IMR-90 (cell line): Measurements from ENCODE around the gene COL15A1. TPM values are rescaled to one million over a fixed set of nuclear protein-coding genes. Genes with fewer than 3 reads are reported as not detected.
A peak's percentile ranks its signal among the peaks of the same experiment; 100 is the strongest.

Experiments
- ATAC-seq: fragments of 200-7000 bp; cut with Tn5 transposase; 2 replicates; pipeline ENCODE4 v1.9.1; 2020; ENCODE audit warnings: low read depth, mild to moderate bottlenecking, moderate library complexity
- BruUV-seq: library from RNA; stranded (reverse); fragments of 400-500 nt; replicated peaks from 2 replicates; lab custom pipeline; 2021; lab: Mats Ljungman, UMichigan
- CTCF ChIA-PET: fragments of 300-600 bp; formaldehyde crosslinking; extraction: SDS; loops from one replicate; lab custom pipeline; 2021; ENCODE audit warnings: antibody characterized with exemption; lab: Yijun Ruan, JAX
- POLR2A ChIA-PET: fragments of 300-600 bp; sonication (Branson Sonifier 250); formaldehyde crosslinking; loops from one replicate; lab custom pipeline; 2022; ENCODE audit warnings: antibody characterized with exemption; ENCODE audit not compliant: unreplicated experiment; lab: Charles Lee
- DNase-seq: peaks from one replicate; pipeline ENCODE4 v3.0.0; 2013
- H2AFZ ChIP-seq: replicated peaks from 2 replicates; pipeline ENCODE3; 2013; ENCODE audit warnings: low read length, mild to moderate bottlenecking; ENCODE audit not compliant: poor library complexity
- H2AK5ac ChIP-seq: 2 replicates; pipeline ENCODE4 v1.6.1; 2013; ENCODE audit warnings: low read depth, low read length, inconsistent platforms
- H2AK9ac ChIP-seq: replicated peaks from 2 replicates; pipeline ENCODE3; 2013; ENCODE audit warnings: mild to moderate bottlenecking, low read depth, low read length, moderate library complexity; ENCODE audit not compliant: poor library complexity
- H2BK120ac ChIP-seq: 2 replicates; pipeline ENCODE4 v1.6.1; 2013; ENCODE audit warnings: low read depth, low read length, inconsistent platforms
- H2BK15ac ChIP-seq: 3 replicates; pipeline ENCODE4 v1.6.1; 2013; ENCODE audit warnings: low read depth, low read length, inconsistent platforms
- H2BK20ac ChIP-seq: 2 replicates; pipeline ENCODE4 v1.6.1; 2013; ENCODE audit warnings: low read depth, mild to moderate bottlenecking, inconsistent platforms, low read length, moderate library complexity
- H2BK5ac ChIP-seq: 2 replicates; pipeline ENCODE4 v1.6.1; 2013; ENCODE audit warnings: mild to moderate bottlenecking, low read depth, low read length, inconsistent platforms; ENCODE audit not compliant: poor library complexity, severe bottlenecking
- H3K14ac ChIP-seq: replicated peaks from 2 replicates; pipeline ENCODE4 v1.6.1; 2013; ENCODE audit warnings: low read depth, low read length, inconsistent platforms
- H3K18ac ChIP-seq: 2 replicates; pipeline ENCODE4 v1.6.1; 2013; ENCODE audit warnings: low read depth, low read length, control low read depth
- H3K23ac ChIP-seq: 2 replicates; pipeline ENCODE4 v1.6.1; 2013; ENCODE audit warnings: low read depth, low read length, inconsistent platforms
- H3K27ac ChIP-seq: 2 replicates; pipeline ENCODE4 v1.5.1; 2013; ENCODE audit warnings: mild to moderate bottlenecking, control low read depth, low read length; ENCODE audit not compliant: insufficient read depth
- H3K27me3 ChIP-seq: 2 replicates; pipeline ENCODE4 v1.6.1; 2013; ENCODE audit warnings: low read length; ENCODE audit not compliant: control insufficient read depth, insufficient read depth
- H3K36me3 ChIP-seq: 2 replicates; pipeline ENCODE4 v1.6.1; 2013; ENCODE audit warnings: low read length, mixed read lengths; ENCODE audit not compliant: control insufficient read depth, insufficient read depth
- H3K4ac ChIP-seq: 2 replicates; pipeline ENCODE4 v1.6.1; 2013; ENCODE audit warnings: low read depth, low read length, inconsistent platforms
- H3K4me1 ChIP-seq: 2 replicates; pipeline ENCODE4 v1.6.1; 2013; ENCODE audit warnings: low read length, mixed read lengths; ENCODE audit not compliant: control insufficient read depth, insufficient read depth
- H3K4me2 ChIP-seq: 2 replicates; pipeline ENCODE4 v1.6.1; 2013; ENCODE audit warnings: low read depth, mild to moderate bottlenecking, control low read depth, low read length, moderate library complexity
- H3K4me3 ChIP-seq: 2 replicates; pipeline ENCODE4 v1.5.1; 2013; ENCODE audit warnings: low read depth, mild to moderate bottlenecking, control low read depth, low read length, moderate library complexity; ENCODE audit not compliant: insufficient read depth
- H3K56ac ChIP-seq: 2 replicates; pipeline ENCODE4 v1.6.1; 2013; ENCODE audit warnings: low read length, inconsistent platforms; ENCODE audit not compliant: insufficient read depth; ENCODE audit errors: extremely low read depth
- H3K79me1 ChIP-seq, 2 experiments: 2 replicates each; pipeline ENCODE4 v1.6.1; 2013; ENCODE audit warnings: low read length in 2 of 2, inconsistent platforms in 1 of 2, low read depth in 1 of 2
- H3K9ac ChIP-seq: 2 replicates; pipeline ENCODE4 v1.6.1; 2013; ENCODE audit warnings: low read depth, low read length, control low read depth
- H3K9me1 ChIP-seq: 2 replicates; pipeline ENCODE4 v1.6.1; 2013; ENCODE audit warnings: low read length, inconsistent platforms; ENCODE audit not compliant: insufficient read depth
- H3K9me3 ChIP-seq: 2 replicates; pipeline ENCODE4 v1.6.1; 2013; ENCODE audit warnings: low read length; ENCODE audit not compliant: control insufficient read depth, insufficient read depth
- H4K20me1 ChIP-seq: 2 replicates; pipeline ENCODE4 v1.6.1; 2013; ENCODE audit warnings: low read length, inconsistent platforms; ENCODE audit not compliant: insufficient read depth
- H4K5ac ChIP-seq: 2 replicates; pipeline ENCODE4 v1.6.1; 2013; ENCODE audit warnings: mild to moderate bottlenecking, low read depth, low read length, control low read depth
- H4K8ac ChIP-seq, 2 experiments: 2 replicates each; pipeline ENCODE4 v1.6.1; 2013; ENCODE audit warnings: low read depth in 2 of 2, low read length in 2 of 2, control low read depth in 1 of 2, inconsistent platforms in 1 of 2
- H4K91ac ChIP-seq: 2 replicates; pipeline ENCODE4 v1.6.1; 2013; ENCODE audit warnings: low read depth, low read length, inconsistent platforms; ENCODE audit not compliant: insufficient read depth
- ELK1 ChIP-seq: fragments of 150-350 bp; IDR thresholded peaks from 2 replicates; pipeline ENCODE4 v1.6.1; 2016; ENCODE audit warnings: low read depth, mild to moderate bottlenecking, low read length, moderate library complexity, borderline replicate concordance
- NFE2L2 ChIP-seq: fragments of 150-350 bp; IDR thresholded peaks from 2 replicates; pipeline ENCODE4 v1.6.1; 2016; ENCODE audit warnings: low read depth, mild to moderate bottlenecking, low read length
- RAD21 ChIP-seq: IDR thresholded peaks from 2 replicates; pipeline ENCODE4 v1.6.1; 2012; ENCODE audit warnings: low read length, improper control_type of control experiment
- SMC3 ChIP-seq: fragments of 150-350 bp; IDR thresholded peaks from 2 replicates; pipeline ENCODE4 v1.6.1; 2016; ENCODE audit warnings: low read depth, mild to moderate bottlenecking, antibody characterized with exemption, low read length, moderate library complexity
- USF2 ChIP-seq: fragments of 150-350 bp; IDR thresholded peaks from 2 replicates; pipeline ENCODE4 v1.6.1; 2017; ENCODE audit warnings: mild to moderate bottlenecking, antibody characterized with exemption, low read length, low read depth
- WGBS, 2 experiments: methylation state at CpG; one replicate each; pipeline versions ENCODE4 v1.1.5 to v1.1.7; 2013; ENCODE audit warnings: missing lambda C conversion rate in 2 of 2; ENCODE audit not compliant: insufficient read length in 1 of 2; ENCODE audit errors: extremely low coverage in 2 of 2; 5-methylcytosine and 5-hydroxymethylcytosine counted together
- dilution Hi-C: fragments of 300-500 bp; cut with HindIII; formaldehyde crosslinking; loops from one replicate; pipeline ENCODE4 v1.14.3; 2018; ENCODE audit warnings: low sequenced_read_pairs; ENCODE audit not compliant: unreplicated experiment
- in situ Hi-C: fragments of 300-500 bp; cut with MboI; formaldehyde crosslinking; loops from 3 replicates; pipeline ENCODE4 v1.14.3; 2019; ENCODE audit warnings: low sequenced_read_pairs, inconsistent platforms, mixed read lengths
- intact Hi-C: fragments of 100-400 bp; cut with micrococcal nuclease; formaldehyde crosslinking; loops from 2 replicates; pipeline ENCODE4 v1.10.0; 2022
- polyA plus RNA-seq, 3 experiments: library from polyadenylated mRNA; depleted of rRNA; stranded (reverse); fragments of >200 nt; gene quantifications; 2 replicates each; pipeline ENCODE4 v1.2.3, GENCODE V29; 2012; ENCODE audit warnings: low replicate concordance in 1 of 3
- total RNA-seq: library from RNA; depleted of rRNA; stranded (reverse); fragments of >200 nt; gene quantifications from 2 replicates; pipeline ENCODE4 v1.2.3, GENCODE V29; 2012

The COL15A1 gene
- total and polyA plus RNA-seq, 2 of the 4 experiments (the other 2 are of a cell fraction) = 2.2 to 3.7 TPM

GRCh38 chr9:98902516-98902915, 41.2 kb upstream of the COL15A1 start:
- intact Hi-C loops = no loop called here
- no TSS peak for BruUV-seq
- POLR2A ChIA-PET = no interaction called here

More at GRCh38 chr9:98902516-98902915, 41.2 kb upstream of the COL15A1 start:
- peaks cover 16% of the 10 kb centered on the region for H3K4me1 ChIP-seq
- H3K4me2 ChIP-seq = no peak overlapping the region
- H3K9me1 ChIP-seq = peaks cover 12% of the 10 kb centered on the region
- peak overlapping the region; percentile 41; the same call in 1 of the 2 replicates for H2BK120ac ChIP-seq
- 0 out of 2 replicates have a peak overlapping the region, but pooled peaks have one; percentile 49 for H2BK20ac ChIP-seq
- H2BK5ac ChIP-seq = no peak overlapping the region
- no peak overlapping the region for H4K5ac ChIP-seq
- no peak overlapping the region for H3K14ac ChIP-seq
- dilution Hi-C loops = no loop called here
- ATAC-seq = no peak
- H4K91ac ChIP-seq = no peak overlapping the region
- no peak overlapping the region for H3K9ac ChIP-seq
- no peak overlapping the region for H3K18ac ChIP-seq
- no CpG with 5 or more reads among the region's 1 CpG for WGBS, 2 experiments
- no peaks in the 10 kb centered on the region for H3K36me3 ChIP-seq
- in situ Hi-C loops = no loop called here
- no peak overlapping the region for H2AFZ ChIP-seq
- 0 out of 2 replicates have a peak overlapping the region, but pooled peaks have one; percentile 48 for H2AK5ac ChIP-seq
- no peak overlapping the region for H2AK9ac ChIP-seq
- TF ChIP-seq SMC3 = no peak
- no peak for TF ChIP-seq USF2
- no peak for TF ChIP-seq ELK1
- no peak for TF ChIP-seq NFE2L2
- no peak for TF ChIP-seq RAD21
- H4K20me1 ChIP-seq = no peaks in the 10 kb centered on the region
- H3K9me3 ChIP-seq = no peaks in the 10 kb centered on the region
- H4K8ac ChIP-seq = no peak overlapping the region
- no peak overlapping the region for H3K56ac ChIP-seq
- H3K27me3 ChIP-seq = no peaks in the 10 kb centered on the region
- peak overlapping the region; percentile 50 for H3K4ac ChIP-seq
- CTCF ChIA-PET = no interaction called here
- H3K79me1 ChIP-seq = no peaks in the 10 kb centered on the region; a peak in 1 of 4 replicates
- 0 out of 3 replicates have a peak overlapping the region, but pooled peaks have one; percentile 23 for H2BK15ac ChIP-seq
- no peak overlapping the region for H3K27ac ChIP-seq
- H3K4me3 ChIP-seq = no peak overlapping the region
- no peak overlapping the region for H3K23ac ChIP-seq
- no peak for DNase-seq
